ENCODE results near the gene LCK. TPM values are rescaled to one million over a fixed set of nuclear protein-coding genes. Genes with fewer than 3 reads are reported as not detected.

LCK gene
- total RNA-seq, 1 donor from 2014 or later = not detected

DNA sequence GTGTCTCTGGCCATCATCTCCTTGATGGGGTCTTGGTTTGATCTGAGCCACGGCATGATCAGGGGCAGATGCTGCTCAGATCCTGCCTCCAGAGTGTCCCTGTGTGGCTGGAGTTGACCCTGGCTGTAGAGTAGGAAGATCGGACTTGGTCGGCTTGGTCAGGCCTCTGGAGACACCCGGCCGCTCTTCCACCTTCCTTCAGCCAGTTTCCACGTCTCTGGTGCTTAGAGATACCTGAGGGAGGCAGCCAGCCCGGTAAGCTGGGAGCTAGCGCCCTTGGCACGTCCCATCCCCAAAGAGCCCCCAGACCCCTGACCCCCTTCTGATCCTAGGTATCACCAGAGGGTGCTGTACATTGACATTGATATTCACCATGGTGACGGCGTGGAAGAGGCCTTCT lies 76.1 kb downstream of the LCK start:
- no peak overlapping the region for H3K27ac Mint-ChIP-seq (ENCODE audit: unreplicated experiment)
- TF ChIP-seq CTCF (conservative IDR thresholded peaks at IDR 0.05) = no peak
- H3K4me3 Mint-ChIP-seq = no peak overlapping the region
- H3K4me1 Mint-ChIP-seq = peaks cover 6% of the 10 kb centered on the region
- peaks cover 34% of the 10 kb centered on the region for H3K36me3 Mint-ChIP-seq (ENCODE audit: low read depth)
- no peaks in the 10 kb centered on the region for H3K9me3 Mint-ChIP-seq
- DNase-seq (ENCODE audit: low read depth, low spot score) = no peak
- H3K27me3 Mint-ChIP-seq (ENCODE audit: low read depth) = peaks cover 18% of the 10 kb centered on the region

- peaks cover 52% of the 10 kb centered on the region for H3K36me3 Mint-ChIP-seq (ENCODE audit: low read depth)
- H3K4me1 Mint-ChIP-seq = peaks cover 31% of the 10 kb centered on the region
- H3K9me3 Mint-ChIP-seq = no peaks in the 10 kb centered on the region
- no peak for DNase-seq (ENCODE audit: low read depth, low spot score)
- H3K27me3 Mint-ChIP-seq (ENCODE audit: low read depth) = peaks cover 36% of the 10 kb centered on the region
- no peak for TF ChIP-seq CTCF (conservative IDR thresholded peaks at IDR 0.05)
- peak overlapping the region; percentile 99 for H3K4me3 Mint-ChIP-seq
- peak overlapping the region; percentile 37 for H3K27ac Mint-ChIP-seq (ENCODE audit: unreplicated experiment)
Observed at GRCh38 chr1:32329931-32330466, 78.9 kb downstream of the LCK start.

GRCh38 chr1:32330558-32331151 lies 79.6 kb downstream of the LCK start:
- Mint-ChIP-seq H3K4me3 (peak overlapping the region; percentile 99), H3K27ac (ENCODE audit: unreplicated experiment) (no peak overlapping the region), H3K36me3 (ENCODE audit: low read depth) (peaks cover 53% of the 10 kb centered on the region)

DNA sequence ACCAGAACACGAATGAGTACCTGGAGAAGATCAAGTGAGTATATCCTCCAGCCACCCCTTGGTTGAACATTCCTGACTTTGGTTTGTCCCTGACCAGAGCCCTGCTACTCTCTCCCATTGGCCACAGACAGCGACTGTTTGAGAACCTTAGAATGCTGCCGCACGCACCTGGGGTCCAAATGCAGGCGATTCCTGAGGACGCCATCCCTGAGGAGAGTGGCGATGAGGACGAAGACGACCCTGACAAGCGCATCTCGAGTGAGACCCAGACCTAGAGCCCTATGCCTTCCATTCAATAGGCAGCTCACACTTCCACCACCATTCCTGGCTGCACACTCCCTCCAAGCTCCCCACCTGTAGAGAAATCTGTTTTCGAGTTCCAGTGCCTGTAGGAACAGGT lies 80.5 kb downstream of the LCK start:
- H3K27ac Mint-ChIP-seq (ENCODE audit: unreplicated experiment) = peak overlapping the region; percentile 5
- H3K36me3 Mint-ChIP-seq (ENCODE audit: low read depth) = peaks cover 50% of the 10 kb centered on the region

More at GRCh38 chr1:32330558-32331151, 79.6 kb downstream of the LCK start:
- Mint-ChIP-seq H3K4me1 (peaks cover 32% of the 10 kb centered on the region), H3K9me3 (no peaks in the 10 kb centered on the region), H3K27me3 (ENCODE audit: low read depth) (peaks cover 36% of the 10 kb centered on the region)
- no peak for DNase-seq (ENCODE audit: low read depth, low spot score)
- no peak for TF ChIP-seq CTCF (conservative IDR thresholded peaks at IDR 0.05)

GRCh38 chr1:32332290-32333079 lies 81.4 kb downstream of the LCK start:
- Mint-ChIP-seq H3K27ac (ENCODE audit: unreplicated experiment) (peak overlapping the region; percentile 92), H3K36me3 (ENCODE audit: low read depth) (peaks cover 50% of the 10 kb centered on the region)

More for the DNA sequence above, 80.5 kb downstream of the LCK start:
- TF ChIP-seq CTCF (conservative IDR thresholded peaks at IDR 0.05) = no peak
- Mint-ChIP-seq H3K9me3 (no peaks in the 10 kb centered on the region), H3K27me3 (ENCODE audit: low read depth) (peaks cover 36% of the 10 kb centered on the region), H3K4me1 (peaks cover 33% of the 10 kb centered on the region), H3K4me3 (peak overlapping the region; percentile 99)
- DNase-seq (ENCODE audit: low read depth, low spot score) = no peak

More at GRCh38 chr1:32332290-32333079, 81.4 kb downstream of the LCK start:
- TF ChIP-seq CTCF (conservative IDR thresholded peaks at IDR 0.05) = no peak
- no peak for DNase-seq (ENCODE audit: low read depth, low spot score)
- no peaks in the 10 kb centered on the region for H3K9me3 Mint-ChIP-seq
- H3K4me1 Mint-ChIP-seq = peaks cover 39% of the 10 kb centered on the region
- H3K27me3 Mint-ChIP-seq (ENCODE audit: low read depth) = peaks cover 36% of the 10 kb centered on the region
- H3K4me3 Mint-ChIP-seq = peak overlapping the region; percentile 99

All from neural crest cell (in vitro differentiated cells).